Type B pancreatic cell (in vitro differentiated cells): ENCODE data around the gene CPNE9. TPM values are rescaled to one million over a fixed set of nuclear protein-coding genes. Genes with fewer than 3 reads are reported as not detected.

Experiments
- DNase-seq: peaks from one replicate; pipeline ENCODE4 v3.0.0; 2021; ENCODE audit warnings: mixed read lengths; ENCODE audit not compliant: unreplicated experiment; ENCODE audit errors: extremely low spot score
- H3K27ac Mint-ChIP-seq: 2 replicates; pipeline ENCODE4 v1.8.0; 2021; ENCODE audit warnings: mild to moderate bottlenecking, mixed read lengths
- H3K27me3 Mint-ChIP-seq: 2 replicates; pipeline ENCODE4 v1.8.0; 2021; ENCODE audit warnings: mixed read lengths
- H3K36me3 Mint-ChIP-seq: 2 replicates; pipeline ENCODE4 v1.8.0; 2021; ENCODE audit warnings: mixed read lengths
- H3K4me1 Mint-ChIP-seq: one replicate; pipeline ENCODE4 v1.8.0; 2021; ENCODE audit warnings: mixed read lengths; ENCODE audit not compliant: unreplicated experiment
- H3K4me3 Mint-ChIP-seq: 2 replicates; pipeline ENCODE4 v1.8.0; 2021; ENCODE audit warnings: mild to moderate bottlenecking, mixed read lengths
- H3K9me3 Mint-ChIP-seq: 2 replicates; pipeline ENCODE4 v1.8.0; 2021; ENCODE audit warnings: mixed read lengths
- total RNA-seq: library from RNA; stranded (reverse); gene quantifications from 2 replicates; pipeline ENCODE4 v1.2.1, GENCODE V29; 2021; ENCODE audit warnings: low replicate concordance
- TF ChIP-seq, protein P1 (sequence below): fragments of 200-600 bp; sonication (generic); conservative IDR thresholded peaks from 2 replicates; pipeline ENCODE4 v1.5.0; 2021; ENCODE audit warnings: antibody characterized with exemption, mild to moderate bottlenecking

Gene CPNE9
- total RNA-seq, 1 donor from 2014 or later: 0.34 TPM

DNA sequence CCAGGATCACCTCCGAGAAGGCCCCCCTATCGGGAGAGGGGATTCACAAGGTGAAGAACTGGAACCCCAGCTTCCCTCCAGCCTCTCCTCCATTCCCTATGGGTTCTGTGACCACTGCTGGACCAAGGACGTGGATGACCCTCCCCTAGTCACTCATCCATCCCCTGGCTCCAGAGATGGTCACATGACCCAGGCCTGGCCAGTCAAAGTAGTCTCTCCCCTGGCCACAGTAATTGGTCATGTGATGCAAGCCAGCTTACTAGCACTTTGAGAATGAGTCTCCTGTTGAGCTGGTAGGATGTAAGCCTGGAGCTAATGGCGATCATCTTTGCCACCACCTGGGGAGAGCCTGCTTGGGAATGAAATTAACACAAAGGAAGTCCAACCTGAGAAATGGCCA is 62.2 kb downstream of the CPNE9 start:
- H3K27me3 Mint-ChIP-seq: peaks cover 3% of the 10 kb centered on the region
- no peak overlapping the region for H3K4me3 Mint-ChIP-seq
- H3K36me3 Mint-ChIP-seq: peaks cover 7% of the 10 kb centered on the region
- TF ChIP-seq, protein P1, sequence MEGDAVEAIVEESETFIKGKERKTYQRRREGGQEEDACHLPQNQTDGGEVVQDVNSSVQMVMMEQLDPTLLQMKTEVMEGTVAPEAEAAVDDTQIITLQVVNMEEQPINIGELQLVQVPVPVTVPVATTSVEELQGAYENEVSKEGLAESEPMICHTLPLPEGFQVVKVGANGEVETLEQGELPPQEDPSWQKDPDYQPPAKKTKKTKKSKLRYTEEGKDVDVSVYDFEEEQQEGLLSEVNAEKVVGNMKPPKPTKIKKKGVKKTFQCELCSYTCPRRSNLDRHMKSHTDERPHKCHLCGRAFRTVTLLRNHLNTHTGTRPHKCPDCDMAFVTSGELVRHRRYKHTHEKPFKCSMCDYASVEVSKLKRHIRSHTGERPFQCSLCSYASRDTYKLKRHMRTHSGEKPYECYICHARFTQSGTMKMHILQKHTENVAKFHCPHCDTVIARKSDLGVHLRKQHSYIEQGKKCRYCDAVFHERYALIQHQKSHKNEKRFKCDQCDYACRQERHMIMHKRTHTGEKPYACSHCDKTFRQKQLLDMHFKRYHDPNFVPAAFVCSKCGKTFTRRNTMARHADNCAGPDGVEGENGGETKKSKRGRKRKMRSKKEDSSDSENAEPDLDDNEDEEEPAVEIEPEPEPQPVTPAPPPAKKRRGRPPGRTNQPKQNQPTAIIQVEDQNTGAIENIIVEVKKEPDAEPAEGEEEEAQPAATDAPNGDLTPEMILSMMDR: no peak
- no peaks in the 10 kb centered on the region for H3K9me3 Mint-ChIP-seq
- H3K27ac Mint-ChIP-seq: no peak overlapping the region
- no peak for DNase-seq
- H3K4me1 Mint-ChIP-seq: peaks cover 8% of the 10 kb centered on the region

- H3K36me3 Mint-ChIP-seq: peaks cover 4% of the 10 kb centered on the region
- H3K27me3 Mint-ChIP-seq: peaks cover 3% of the 10 kb centered on the region
- H3K27ac Mint-ChIP-seq: no peak overlapping the region
- TF ChIP-seq, protein P1: no peak
- no peak for DNase-seq
- no peaks in the 10 kb centered on the region for H3K9me3 Mint-ChIP-seq
- peaks cover 8% of the 10 kb centered on the region for H3K4me1 Mint-ChIP-seq
- H3K4me3 Mint-ChIP-seq: no peak overlapping the region
Observed at GRCh38 chr3:9767418-9767817, 63.8 kb downstream of the CPNE9 start.

- H3K27me3 Mint-ChIP-seq: peaks cover 3% of the 10 kb centered on the region
- TF ChIP-seq, protein P1: no peak
- H3K27ac Mint-ChIP-seq: no peak overlapping the region
- no peak for DNase-seq
- H3K4me3 Mint-ChIP-seq: no peak overlapping the region
- H3K4me1 Mint-ChIP-seq: peaks cover 8% of the 10 kb centered on the region
- peaks cover 4% of the 10 kb centered on the region for H3K36me3 Mint-ChIP-seq
- H3K9me3 Mint-ChIP-seq: no peaks in the 10 kb centered on the region
Observed at GRCh38 chr3:9768141-9768775, 64.6 kb downstream of the CPNE9 start.

DNA sequence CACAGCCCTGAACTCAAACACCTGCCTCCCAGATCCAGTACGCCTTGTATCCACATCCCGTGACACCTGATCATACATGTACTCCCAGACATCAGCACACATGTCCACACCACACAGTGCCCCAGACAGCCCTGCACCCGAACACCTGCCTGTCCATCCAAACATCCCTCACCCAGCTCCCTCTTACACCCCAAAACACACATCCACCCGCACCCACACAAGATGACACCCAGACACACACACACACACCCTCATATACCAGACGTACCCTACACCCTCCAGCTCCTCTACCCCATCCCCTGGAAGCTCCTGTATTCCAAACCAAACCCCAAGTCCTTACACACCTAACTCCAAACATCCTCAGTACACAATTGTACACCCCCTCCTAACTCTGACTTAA is 65.4 kb downstream of the CPNE9 start:
- H3K4me3 Mint-ChIP-seq: peak overlapping the region; percentile 84
- H3K27me3 Mint-ChIP-seq: peaks cover 3% of the 10 kb centered on the region
- no peaks in the 10 kb centered on the region for H3K9me3 Mint-ChIP-seq
- H3K36me3 Mint-ChIP-seq: peaks cover 4% of the 10 kb centered on the region
- H3K4me1 Mint-ChIP-seq: peaks cover 8% of the 10 kb centered on the region
- no peak overlapping the region for H3K27ac Mint-ChIP-seq
- TF ChIP-seq, protein P1: no peak
- no peak for DNase-seq

DNA sequence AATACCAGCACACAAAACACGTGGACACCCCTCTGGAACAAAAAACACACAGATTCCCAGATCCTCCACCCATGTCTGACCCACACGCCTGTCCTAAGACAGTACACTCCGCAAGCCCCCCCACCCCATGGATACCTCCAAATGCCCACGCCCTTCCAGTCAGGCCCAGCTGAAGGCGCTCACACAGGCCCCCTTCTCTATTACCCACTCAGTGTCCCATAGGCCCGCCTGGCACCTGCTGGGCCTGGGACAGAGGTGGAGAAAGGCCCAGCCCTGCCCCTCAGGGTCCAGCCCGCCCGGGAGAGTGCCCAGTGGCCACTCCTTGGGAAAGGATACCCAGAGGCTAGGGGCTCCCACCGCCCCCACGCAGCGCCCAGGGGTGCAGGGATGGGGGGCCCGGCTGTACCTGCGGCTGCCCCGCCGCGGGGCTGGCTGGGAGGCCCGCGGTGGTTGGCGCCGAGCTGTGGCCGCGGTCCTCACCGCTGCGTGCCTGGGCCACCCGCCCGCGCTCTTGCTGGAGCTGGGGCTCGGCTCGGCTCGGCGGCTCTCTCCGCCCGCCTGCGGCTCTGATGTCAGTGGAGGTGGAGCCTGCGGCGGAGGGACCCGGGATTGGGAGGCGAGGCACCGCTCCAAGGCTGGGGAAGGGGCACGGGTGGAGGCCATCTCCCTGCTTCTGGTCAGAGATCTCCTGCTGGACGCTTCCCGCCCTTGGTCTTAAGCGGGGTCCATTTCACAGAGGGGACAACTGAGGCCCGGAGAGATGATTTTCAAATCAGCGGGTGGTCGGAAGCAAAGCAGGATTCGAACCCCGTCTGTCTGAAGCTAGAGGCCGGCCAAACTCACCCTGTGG is 66.0 kb downstream of the CPNE9 start, which contains the start of gene CAMK1:
TSS of gene CAMK1 (minus strand) at position 522 of the 850 bp plus-strand sequence. CDS start 2,198 bp downstream, outside the sequence.
- H3K9me3 Mint-ChIP-seq: no peaks in the 10 kb centered on the region
- peak within 1 kb of the TSS; percentile 84 for H3K4me3 Mint-ChIP-seq
- TF ChIP-seq, protein P1: no peak
- no peak within 1 kb of the TSS for H3K27ac Mint-ChIP-seq
- H3K4me1 Mint-ChIP-seq: peaks cover 8% of the 10 kb centered on the region
- DNase-seq: peak; percentile 78
- H3K36me3 Mint-ChIP-seq: peaks cover 4% of the 10 kb centered on the region
- H3K27me3 Mint-ChIP-seq: peaks cover 3% of the 10 kb centered on the region
